ENCODE data around the gene LMOD1.

LMOD1 gene

GRCh38 chr1:201946224-201946908 lies at the start of gene LMOD1:
LMOD1 (minus strand) TSS chr1:201946548; CDS start chr1:201946340, 208 bp downstream.
- H4K20me1 ChIP-seq (ENCODE audit: insufficient read depth, low read length): no peaks in the 10 kb centered on the region
- no peak within 1 kb of the TSS for H3K4me2 ChIP-seq (ENCODE audit: low read length)
- no peak for TF ChIP-seq CTCF (IDR thresholded peaks at IDR 0.05; ENCODE audit: low read depth, low read length)
- no peak for TF ChIP-seq EZH2phosphoT487 (IDR thresholded peaks at IDR 0.05; ENCODE audit: low read depth)
- no peak within 1 kb of the TSS for H3K27ac ChIP-seq (ENCODE audit: low read length)
- no peaks in the 10 kb centered on the region for H3K79me2 ChIP-seq (ENCODE audit: low read length)
- no peak within 1 kb of the TSS for H2AFZ ChIP-seq (ENCODE audit: low read depth, low read length)
- H3K4me1 ChIP-seq (ENCODE audit: low read length): no peaks in the 10 kb centered on the region
- H3K4me3 ChIP-seq (ENCODE audit: low read length): no peak within 1 kb of the TSS
- no peaks in the 10 kb centered on the region for H3K9me3 ChIP-seq (ENCODE audit: insufficient read depth, low read length)
- H3K9ac ChIP-seq (ENCODE audit: low read length): no peak within 1 kb of the TSS
- peaks cover 25% of the 10 kb centered on the region for H3K27me3 ChIP-seq (ENCODE audit: low read depth, low read length)
- no peaks in the 10 kb centered on the region for H3K36me3 ChIP-seq (replicated peaks; ENCODE audit: low read depth, low read length)

GRCh38 chr1:201990427-201990826 lies 44.1 kb upstream of the LMOD1 start:
- H3K27me3 ChIP-seq (ENCODE audit: low read depth, low read length): no peaks in the 10 kb centered on the region
- no peak overlapping the region for H3K4me3 ChIP-seq (ENCODE audit: low read length)
- peaks cover 45% of the 10 kb centered on the region for H3K36me3 ChIP-seq (replicated peaks; ENCODE audit: low read depth, low read length)
- H3K79me2 ChIP-seq (ENCODE audit: low read length): peaks cover 8% of the 10 kb centered on the region
- no peak overlapping the region for H2AFZ ChIP-seq (ENCODE audit: low read depth, low read length)
- no peak overlapping the region for H3K9ac ChIP-seq (ENCODE audit: low read length)
- no peaks in the 10 kb centered on the region for H4K20me1 ChIP-seq (ENCODE audit: insufficient read depth, low read length)
- H3K4me1 ChIP-seq (ENCODE audit: low read length): no peaks in the 10 kb centered on the region
- H3K4me2 ChIP-seq (ENCODE audit: low read length): no peak overlapping the region
- H3K9me3 ChIP-seq (ENCODE audit: insufficient read depth, low read length): no peaks in the 10 kb centered on the region
- TF ChIP-seq EZH2phosphoT487 (IDR thresholded peaks at IDR 0.05; ENCODE audit: low read depth) (no peak), CTCF (IDR thresholded peaks at IDR 0.05; ENCODE audit: low read depth, low read length) (no peak)
- H3K27ac ChIP-seq (ENCODE audit: low read length): no peak overlapping the region

- H3K9me3 ChIP-seq (ENCODE audit: insufficient read depth, low read length): no peaks in the 10 kb centered on the region
- no peak overlapping the region for H2AFZ ChIP-seq (ENCODE audit: low read depth, low read length)
- no peaks in the 10 kb centered on the region for H4K20me1 ChIP-seq (ENCODE audit: insufficient read depth, low read length)
- no peaks in the 10 kb centered on the region for H3K4me1 ChIP-seq (ENCODE audit: low read length)
- H3K27ac ChIP-seq (ENCODE audit: low read length): no peak overlapping the region
- H3K79me2 ChIP-seq (ENCODE audit: low read length): peaks cover 12% of the 10 kb centered on the region
- TF ChIP-seq CTCF (IDR thresholded peaks at IDR 0.05; ENCODE audit: low read depth, low read length) (no peak), EZH2phosphoT487 (IDR thresholded peaks at IDR 0.05; ENCODE audit: low read depth) (no peak)
- H3K36me3 ChIP-seq (replicated peaks; ENCODE audit: low read depth, low read length): peaks cover 45% of the 10 kb centered on the region
- H3K4me3 ChIP-seq (ENCODE audit: low read length): no peak overlapping the region
- no peaks in the 10 kb centered on the region for H3K27me3 ChIP-seq (ENCODE audit: low read depth, low read length)
- H3K4me2 ChIP-seq (ENCODE audit: low read length): no peak overlapping the region
- no peak overlapping the region for H3K9ac ChIP-seq (ENCODE audit: low read length)
Observed at GRCh38 chr1:201989354-201990128, 43.2 kb upstream of the LMOD1 start.

- Histone ChIP-seq H4K20me1 (ENCODE audit: insufficient read depth, low read length) (no peaks in the 10 kb centered on the region), H3K9me3 (ENCODE audit: insufficient read depth, low read length) (no peaks in the 10 kb centered on the region), H3K36me3 (replicated peaks; ENCODE audit: low read depth, low read length) (peaks cover 38% of the 10 kb centered on the region), H3K4me1 (ENCODE audit: low read length) (peaks cover 2% of the 10 kb centered on the region), H3K9ac (ENCODE audit: low read length) (no peak overlapping the region), H2AFZ (ENCODE audit: low read depth, low read length) (no peak overlapping the region), H3K79me2 (ENCODE audit: low read length) (peaks cover 21% of the 10 kb centered on the region), H3K4me3 (ENCODE audit: low read length) (no peak overlapping the region), H3K4me2 (ENCODE audit: low read length) (no peak overlapping the region), H3K27me3 (ENCODE audit: low read depth, low read length) (no peaks in the 10 kb centered on the region), H3K27ac (ENCODE audit: low read length) (no peak overlapping the region)
- TF ChIP-seq EZH2phosphoT487 (IDR thresholded peaks at IDR 0.05; ENCODE audit: low read depth): no peak
Observed at GRCh38 chr1:201988601-201989000, 42.3 kb upstream of the LMOD1 start.
